Neuronal stem cell (in vitro differentiated cells): ENCODE results near the gene INSR.

Source experiments
- DNase-seq: peaks from one replicate; pipeline ENCODE4 v3.0.0-alpha.2; 2013; ENCODE audit warnings: low spot score
- H2AFZ ChIP-seq: one replicate; pipeline ENCODE4 v1.6.1; 2013; ENCODE audit warnings: mild to moderate bottlenecking, low read length, inconsistent platforms
- H2AK5ac ChIP-seq: 2 replicates; pipeline ENCODE4 v1.6.1; 2013; ENCODE audit warnings: low read depth, mild to moderate bottlenecking, inconsistent platforms, low read length, moderate library complexity, mixed read lengths
- H2BK120ac ChIP-seq: 2 replicates; pipeline ENCODE4 v1.6.1; 2013; ENCODE audit warnings: low read depth, mild to moderate bottlenecking, inconsistent platforms, low read length, moderate library complexity, mixed read lengths
- H2BK12ac ChIP-seq: one replicate; pipeline ENCODE4 v1.6.1; 2013; ENCODE audit warnings: low read length, inconsistent platforms
- H2BK15ac ChIP-seq: 2 replicates; pipeline ENCODE4 v1.6.1; 2013; ENCODE audit warnings: mild to moderate bottlenecking, low read length, inconsistent platforms, mixed read lengths
- H2BK5ac ChIP-seq: one replicate; pipeline ENCODE4 v1.6.1; 2013; ENCODE audit warnings: inconsistent platforms, mild to moderate bottlenecking, low read length, moderate library complexity
- H3K14ac ChIP-seq: one replicate; pipeline ENCODE4 v1.6.1; 2013; ENCODE audit warnings: low read length, inconsistent platforms
- H3K18ac ChIP-seq: 2 replicates; pipeline ENCODE4 v1.6.1; 2013; ENCODE audit warnings: low read length, inconsistent platforms
- H3K23ac ChIP-seq: 2 replicates; pipeline ENCODE4 v1.6.1; 2013; ENCODE audit warnings: low read depth, mild to moderate bottlenecking, mixed read lengths, low read length, inconsistent platforms; ENCODE audit not compliant: poor library complexity
- H3K27ac ChIP-seq: replicated peaks from 3 replicates; pipeline ENCODE4 v1.5.1; 2013; ENCODE audit warnings: low read length, inconsistent platforms
- H3K27me3 ChIP-seq, 3 experiments: 2 replicates each; pipeline ENCODE4 v1.6.1; 2013; ENCODE audit warnings: low read length in 3 of 3, mild to moderate bottlenecking in 2 of 3, inconsistent platforms in 1 of 3, low read depth in 1 of 3, mixed read lengths in 1 of 3, moderate library complexity in 1 of 3; ENCODE audit not compliant: control insufficient read depth in 3 of 3, insufficient read depth in 3 of 3
- H3K36me3 ChIP-seq, 2 donors: replicated peaks in 1 of 2; 2 replicates each; pipeline ENCODE4 v1.6.1; 2013; ENCODE audit warnings: low read length in 2 of 2; ENCODE audit not compliant: control insufficient read depth in 2 of 2, insufficient read depth in 2 of 2
- H3K4ac ChIP-seq: 2 replicates; pipeline ENCODE4 v1.6.1; 2013; ENCODE audit warnings: inconsistent platforms, mild to moderate bottlenecking, low read length, moderate library complexity
- H3K4me1 ChIP-seq, 2 donors: 1 replicate in 1 of 2; 2 replicates in 1 of 2; pipeline ENCODE4 v1.6.1; 2013; ENCODE audit warnings: low read length in 2 of 2, low read depth in 1 of 2; ENCODE audit not compliant: control insufficient read depth in 2 of 2, insufficient read depth in 1 of 2
- H3K4me2 ChIP-seq: one replicate; pipeline ENCODE4 v1.6.1; 2013; ENCODE audit warnings: mild to moderate bottlenecking, low read length, inconsistent platforms; ENCODE audit not compliant: insufficient read depth, poor library complexity, severe bottlenecking
- H3K4me3 ChIP-seq, 2 donors: 2 replicates each; pipeline ENCODE4 v1.5.1; 2013; ENCODE audit warnings: low read length in 2 of 2, mild to moderate bottlenecking in 2 of 2, inconsistent platforms in 1 of 2, moderate library complexity in 1 of 2
- H3K79me1 ChIP-seq: one replicate; pipeline ENCODE4 v1.6.1; 2013; ENCODE audit warnings: low read depth, mild to moderate bottlenecking, inconsistent platforms, low read length, moderate library complexity
- H3K9ac ChIP-seq: one replicate; pipeline ENCODE4 v1.6.1; 2013; ENCODE audit warnings: mild to moderate bottlenecking, low read depth, low read length, inconsistent platforms; ENCODE audit not compliant: poor library complexity
- H3K9me3 ChIP-seq, 2 donors: replicated peaks in 1 of 2; 2 replicates each; pipeline versions ENCODE3 to v1.6.1; 2013; ENCODE audit warnings: low read length in 2 of 2, mild to moderate bottlenecking in 2 of 2, inconsistent platforms in 1 of 2, low read depth in 1 of 2, mixed read lengths in 1 of 2, moderate library complexity in 1 of 2; ENCODE audit not compliant: control insufficient read depth in 2 of 2, insufficient read depth in 1 of 2
- H4K8ac ChIP-seq: one replicate; pipeline ENCODE4 v1.6.1; 2013; ENCODE audit warnings: low read depth, mild to moderate bottlenecking, inconsistent platforms, low read length, moderate library complexity
- H4K91ac ChIP-seq: one replicate; pipeline ENCODE4 v1.6.1; 2013; ENCODE audit warnings: low read length, low read depth, mild to moderate bottlenecking, inconsistent platforms; ENCODE audit not compliant: poor library complexity
- WGBS, 2 donors: extraction: QIAGEN DNeasy Blood & Tissue Kit; methylation state at CpG; one replicate each; pipeline ENCODE4 v1.1.7; 2013; ENCODE audit warnings: missing lambda C conversion rate in 2 of 2, mixed read lengths in 1 of 2; ENCODE audit not compliant: insufficient read length in 2 of 2, insufficient replicate concordance in 1 of 2; ENCODE audit errors: extremely low coverage in 2 of 2; 5-methylcytosine and 5-hydroxymethylcytosine counted together

The INSR gene

GRCh38 chr19:7267792-7268704, 26.2 kb downstream of the INSR start:
- Histone ChIP-seq H3K27ac (no peak overlapping the region), H3K18ac (no peak overlapping the region), H3K4me3 (no peak overlapping the region), H3K4me1 (peaks cover 0 to 2% of the 10 kb centered on the region in 2 donors), H2AK5ac (no peak overlapping the region), H3K4me2 (no peak overlapping the region), H3K36me3 (peaks cover 6 to 25% of the 10 kb centered on the region in 2 donors), H2BK12ac (no peak overlapping the region), H3K79me1 (no peaks in the 10 kb centered on the region), H3K27me3 (no peaks in the 10 kb centered on the region), H2AFZ (no peak overlapping the region), H4K8ac (no peak overlapping the region), H3K23ac (no peak overlapping the region), H3K9me3 (peaks cover 0 to 7% of the 10 kb centered on the region in 2 donors), H3K4ac (no peak overlapping the region), H2BK15ac (no peak overlapping the region), H2BK120ac (no peak overlapping the region), H3K14ac (no peak overlapping the region), H2BK5ac (no peak overlapping the region), H3K9ac (no peak overlapping the region), H4K91ac (no peak overlapping the region)
- no CpG with 5 or more reads among the region's 22 CpGs for WGBS, 2 donors
- DNase-seq, result no peak

- H3K9ac ChIP-seq, result no peak overlapping the region
- H2BK5ac ChIP-seq, result no peak overlapping the region
- no peak overlapping the region for H3K4me2 ChIP-seq
- no peak overlapping the region for H3K23ac ChIP-seq
- H2AK5ac ChIP-seq, result no peak overlapping the region
- no peak overlapping the region for H2BK12ac ChIP-seq
- WGBS, 2 donors, result no CpG with 5 or more reads among the region's 7 CpGs
- H3K4ac ChIP-seq, result no peak overlapping the region
- DNase-seq, result no peak
- H3K27ac ChIP-seq, result no peak overlapping the region
- peaks cover 6 to 25% of the 10 kb centered on the region in 2 donors for H3K36me3 ChIP-seq
- no peaks in the 10 kb centered on the region for H3K79me1 ChIP-seq
- H3K18ac ChIP-seq, result no peak overlapping the region
- peaks cover 0 to 4% of the 10 kb centered on the region in 2 donors for H3K4me1 ChIP-seq
- H2BK120ac ChIP-seq, result no peak overlapping the region
- H3K27me3 ChIP-seq, result no peaks in the 10 kb centered on the region
- H4K8ac ChIP-seq, result no peak overlapping the region
- no peak overlapping the region for H3K14ac ChIP-seq
- no peak overlapping the region for H2BK15ac ChIP-seq
- peaks cover 0 to 7% of the 10 kb centered on the region in 2 donors for H3K9me3 ChIP-seq
- H2AFZ ChIP-seq, result no peak overlapping the region
- H3K4me3 ChIP-seq, result no peak overlapping the region
- H4K91ac ChIP-seq, result no peak overlapping the region
These were observed 27.4 kb downstream of the INSR start for GRCh38 chr19:7266832-7267231.

DNA sequence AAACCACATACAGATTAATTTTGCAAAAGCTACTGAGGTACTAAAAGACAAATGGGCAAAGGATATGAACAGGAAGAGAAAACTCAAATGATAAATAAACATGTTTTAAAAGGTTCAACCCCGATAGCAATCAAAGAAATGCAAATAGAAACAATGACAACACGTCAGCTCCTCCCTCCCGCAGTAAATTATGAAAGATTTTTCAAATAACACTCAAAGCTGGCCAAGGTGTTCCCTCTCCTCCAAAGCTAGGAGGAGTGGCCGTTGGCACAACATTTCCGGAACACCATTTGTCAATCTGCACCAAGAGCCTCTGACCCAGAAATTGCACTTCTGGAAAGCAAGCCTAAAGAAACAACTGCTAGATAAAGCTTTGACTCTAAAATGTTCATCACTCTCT, 28.3 kb downstream of the INSR start:
- no peak for DNase-seq
- Histone ChIP-seq H3K23ac (no peak overlapping the region), H2AFZ (no peak overlapping the region), H2BK15ac (no peak overlapping the region), H3K4me3 (no peak overlapping the region), H4K8ac (no peak overlapping the region), H3K79me1 (no peaks in the 10 kb centered on the region), H3K9ac (no peak overlapping the region), H2BK12ac (no peak overlapping the region), H3K18ac (no peak overlapping the region), H3K4me1 (peaks cover 0 to 4% of the 10 kb centered on the region in 2 donors), H3K36me3 (peaks cover 6 to 25% of the 10 kb centered on the region in 2 donors), H2BK5ac (no peak overlapping the region), H3K27ac (no peak overlapping the region), H3K4ac (no peak overlapping the region), H3K9me3 (peaks cover 0 to 7% of the 10 kb centered on the region in 2 donors), H2BK120ac (no peak overlapping the region), H3K14ac (no peak overlapping the region), H3K4me2 (no peak overlapping the region), H4K91ac (no peak overlapping the region), H2AK5ac (no peak overlapping the region), H3K27me3 (no peaks in the 10 kb centered on the region)
- WGBS, 2 donors, result no CpG with 5 or more reads among the region's 5 CpGs

DNA sequence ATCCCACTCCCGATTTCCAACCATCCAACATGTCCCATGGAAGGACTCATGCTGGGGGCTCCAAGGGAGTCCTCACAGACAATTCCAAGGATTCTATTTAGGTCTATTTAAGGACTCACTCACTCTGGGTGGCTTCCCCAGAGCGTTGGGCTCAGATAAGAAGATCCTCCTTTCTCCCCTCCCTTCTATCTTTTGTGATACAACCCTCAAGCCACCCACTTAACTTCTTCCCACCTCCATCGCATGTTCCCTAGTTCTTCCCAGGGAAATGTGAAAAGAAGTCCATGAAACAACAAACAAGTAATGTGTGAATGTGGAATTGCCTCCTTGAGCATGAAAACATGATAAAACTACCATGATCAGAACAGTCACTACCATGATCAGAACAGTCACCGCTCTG, 29.4 kb downstream of the INSR start:
- H3K27me3 ChIP-seq, result no peaks in the 10 kb centered on the region
- H2BK120ac ChIP-seq, result no peak overlapping the region
- peaks cover 0 to 7% of the 10 kb centered on the region in 2 donors for H3K9me3 ChIP-seq
- no peak for DNase-seq
- H3K4me3 ChIP-seq, result no peak overlapping the region
- H3K79me1 ChIP-seq, result no peaks in the 10 kb centered on the region
- no peak overlapping the region for H3K18ac ChIP-seq
- no peak overlapping the region for H3K23ac ChIP-seq
- no peak overlapping the region for H3K4ac ChIP-seq
- peaks cover 0 to 4% of the 10 kb centered on the region in 2 donors for H3K4me1 ChIP-seq
- no peak overlapping the region for H3K4me2 ChIP-seq
- H2BK12ac ChIP-seq, result no peak overlapping the region
- no peak overlapping the region for H2AK5ac ChIP-seq
- no peak overlapping the region for H3K14ac ChIP-seq
- H2AFZ ChIP-seq, result no peak overlapping the region
- H3K36me3 ChIP-seq, result peaks cover 6 to 25% of the 10 kb centered on the region in 2 donors
- H2BK5ac ChIP-seq, result no peak overlapping the region
- no peak overlapping the region for H4K91ac ChIP-seq
- no peak overlapping the region for H3K9ac ChIP-seq
- WGBS, 2 donors, result 100% methylated on average over 1 of the region's 4 CpGs; no CpG with 5 or more reads in 1 of the 2 donors
- H2BK15ac ChIP-seq, result no peak overlapping the region
- H3K27ac ChIP-seq, result no peak overlapping the region
- no peak overlapping the region for H4K8ac ChIP-seq
